Esophagus muscularis mucosa (tissue), 4 donors: ENCODE data around the gene IST1. TPM values are rescaled to one million over a fixed set of nuclear protein-coding genes. Genes with fewer than 3 reads are reported as not detected.
A peak's percentile ranks its signal among the peaks of the same experiment; 100 is the strongest.

Experiments
- DNase-seq: peaks from one replicate; pipeline ENCODE4 v3.0.0-alpha.2; 2017; ENCODE audit errors: extremely low spot score
- H3K27ac ChIP-seq, 4 donors: fragments of 200-600 bp; sonication (generic); replicated peaks in 1 of 4; 1 replicate in 3 of 4; 2 replicates in 1 of 4; pipeline ENCODE4 v1.5.1; 2016 to 2019; ENCODE audit warnings: mild to moderate bottlenecking in 1 of 4
- H3K27me3 ChIP-seq, 4 donors: fragments of 200-600 bp; sonication (generic); one replicate each; pipeline versions ENCODE4 v1.5.1 to v1.6.0; 2016 to 2019
- H3K36me3 ChIP-seq, 4 donors: fragments of 200-600 bp; sonication (generic); one replicate each; pipeline ENCODE4 v1.5.1; 2016 to 2019
- H3K4me1 ChIP-seq, 4 donors: fragments of 200-600 bp; sonication (generic); one replicate each; pipeline ENCODE4 v1.5.1; 2016 to 2019
- H3K4me3 ChIP-seq, 4 donors: fragments of 200-600 bp; sonication (generic); 1 replicate in 2 of 4; 2 replicates in 2 of 4; pipeline ENCODE4 v1.5.1; 2016 to 2019; ENCODE audit warnings: mild to moderate bottlenecking in 4 of 4, moderate library complexity in 1 of 4
- H3K9me3 ChIP-seq, 4 donors: fragments of 200-600 bp; sonication (generic); 1 replicate in 3 of 4; 2 replicates in 1 of 4; pipeline ENCODE4 v1.5.1; 2016 to 2019
- EP300 ChIP-seq: sonication (generic); formaldehyde crosslinking; IDR thresholded peaks from one replicate; pipeline ENCODE4 v1.6.1; 2017; ENCODE audit warnings: antibody characterized with exemption
- POLR2A ChIP-seq: fragments of 450-650 bp; IDR thresholded peaks from one replicate; pipeline ENCODE4 v1.6.1; 2017; ENCODE audit warnings: antibody characterized with exemption, moderate library complexity, mild to moderate bottlenecking, low read depth
- POLR2AphosphoS5 ChIP-seq, 2 donors: sonication (generic); formaldehyde crosslinking; IDR thresholded peaks; one replicate each; pipeline ENCODE4 v1.6.1; 2017; ENCODE audit warnings: antibody characterized with exemption in 2 of 2
- WGBS: methylation state at CpG from one replicate; pipeline ENCODE4 v1.1.5; 2018; 5-methylcytosine and 5-hydroxymethylcytosine counted together
- intact Hi-C: fragments of 100-400 bp; cut with DNase I; formaldehyde crosslinking; loops from one replicate; pipeline ENCODE4 v1.15.1; 2023
- total RNA-seq, 4 donors: library from RNA; depleted of rRNA; stranded (reverse); fragments of >200 nt; gene quantifications; one replicate each; pipeline versions ENCODE4 v1.1.0 to v1.2.1, GENCODE V29; 2016
- TF ChIP-seq, protein P1 (sequence below), 3 experiments: fragments of 200-600 bp in 2 of 3; fragments of 450-650 bp in 1 of 3; sonication (generic) in 2 of 3; IDR thresholded peaks; one replicate each; pipeline ENCODE4 v1.5.1; 2017 to 2019; ENCODE audit warnings: antibody characterized with exemption in 3 of 3, mild to moderate bottlenecking in 2 of 3, moderate library complexity in 1 of 3

Gene IST1
- total RNA-seq, 4 donors from 2014 or later = 132 to 186 (median 166) TPM

GRCh38 chr16:71933913-71934695 is 38.8 kb downstream of the IST1 start:
- intact Hi-C loops = no loop called here
- WGBS = 74% methylated on average over 11 of the region's 11 CpGs

GRCh38 chr16:71937868-71938510 is 42.7 kb downstream of the IST1 start:
- Histone ChIP-seq H3K4me1 (peaks cover 10 to 22% (median 16%) of the 10 kb centered on the region in 4 donors), H3K36me3 (peaks cover 0 to 23% (median 12%) of the 10 kb centered on the region in 4 donors), H3K4me3 (no peak overlapping the region), H3K27me3 (no peaks in the 10 kb centered on the region), H3K9me3 (no peaks in the 10 kb centered on the region), H3K27ac (no peak overlapping the region)
- DNase-seq = no peak
- TF ChIP-seq, protein P1, sequence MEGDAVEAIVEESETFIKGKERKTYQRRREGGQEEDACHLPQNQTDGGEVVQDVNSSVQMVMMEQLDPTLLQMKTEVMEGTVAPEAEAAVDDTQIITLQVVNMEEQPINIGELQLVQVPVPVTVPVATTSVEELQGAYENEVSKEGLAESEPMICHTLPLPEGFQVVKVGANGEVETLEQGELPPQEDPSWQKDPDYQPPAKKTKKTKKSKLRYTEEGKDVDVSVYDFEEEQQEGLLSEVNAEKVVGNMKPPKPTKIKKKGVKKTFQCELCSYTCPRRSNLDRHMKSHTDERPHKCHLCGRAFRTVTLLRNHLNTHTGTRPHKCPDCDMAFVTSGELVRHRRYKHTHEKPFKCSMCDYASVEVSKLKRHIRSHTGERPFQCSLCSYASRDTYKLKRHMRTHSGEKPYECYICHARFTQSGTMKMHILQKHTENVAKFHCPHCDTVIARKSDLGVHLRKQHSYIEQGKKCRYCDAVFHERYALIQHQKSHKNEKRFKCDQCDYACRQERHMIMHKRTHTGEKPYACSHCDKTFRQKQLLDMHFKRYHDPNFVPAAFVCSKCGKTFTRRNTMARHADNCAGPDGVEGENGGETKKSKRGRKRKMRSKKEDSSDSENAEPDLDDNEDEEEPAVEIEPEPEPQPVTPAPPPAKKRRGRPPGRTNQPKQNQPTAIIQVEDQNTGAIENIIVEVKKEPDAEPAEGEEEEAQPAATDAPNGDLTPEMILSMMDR (IDR thresholded peaks at IDR 0.05) = no peak
- intact Hi-C loops = no loop called here
- WGBS = 94% methylated on average over 7 of the region's 10 CpGs

More at GRCh38 chr16:71933913-71934695, 38.8 kb downstream of the IST1 start:
- no peaks in the 10 kb centered on the region for H3K27me3 ChIP-seq
- H3K27ac ChIP-seq = peak overlapping the region; percentile 3 to 23 (median 10)
- no peak for TF ChIP-seq EP300
- TF ChIP-seq POLR2A = no peak
- no peak overlapping the region for H3K4me3 ChIP-seq
- H3K36me3 ChIP-seq = peaks cover 0 to 37% (median 24%) of the 10 kb centered on the region in 4 donors
- DNase-seq = no peak
- H3K9me3 ChIP-seq = no peaks in the 10 kb centered on the region
- H3K4me1 ChIP-seq = peaks cover 23 to 48% (median 36%) of the 10 kb centered on the region in 4 donors

- no peaks in the 10 kb centered on the region for H3K36me3 ChIP-seq
- WGBS = 39% methylated on average over 2 of the region's 2 CpGs
- H3K27ac ChIP-seq = no peak overlapping the region
- DNase-seq = no peak
- no peaks in the 10 kb centered on the region for H3K9me3 ChIP-seq
- H3K4me3 ChIP-seq = no peak overlapping the region
- no peaks in the 10 kb centered on the region for H3K4me1 ChIP-seq
- intact Hi-C loops = no loop called here
- peaks cover 0 to 8% (median 0%) of the 10 kb centered on the region in 4 donors for H3K27me3 ChIP-seq
- TF ChIP-seq, protein P1 (IDR thresholded peaks at IDR 0.05) = no peak
- TF ChIP-seq EP300 (no peak), POLR2A (no peak), POLR2AphosphoS5 (IDR thresholded peaks at IDR 0.05) (no peak)
Measured at GRCh38 chr16:71943887-71944286, 48.6 kb downstream of the IST1 start.

- H3K4me3 ChIP-seq = no peak overlapping the region
- WGBS = 76% methylated on average over 6 of the region's 6 CpGs
- intact Hi-C loops = no loop called here
- no peaks in the 10 kb centered on the region for H3K4me1 ChIP-seq
- no peaks in the 10 kb centered on the region for H3K36me3 ChIP-seq
- H3K27me3 ChIP-seq = peaks cover 0 to 8% (median 0%) of the 10 kb centered on the region in 4 donors
- no peak overlapping the region for H3K27ac ChIP-seq
- no peak for DNase-seq
- TF ChIP-seq EP300 (no peak), POLR2AphosphoS5 (IDR thresholded peaks at IDR 0.05) (no peak), POLR2A (no peak)
- TF ChIP-seq, protein P1 (IDR thresholded peaks at IDR 0.05) = no peak
- no peaks in the 10 kb centered on the region for H3K9me3 ChIP-seq
Measured at GRCh38 chr16:71945616-71946015, 50.3 kb downstream of the IST1 start.

- Histone ChIP-seq H3K4me3 (no peak overlapping the region), H3K27me3 (peaks cover 0 to 7% (median 0%) of the 10 kb centered on the region in 4 donors), H3K27ac (no peak overlapping the region), H3K4me1 (peaks cover 0 to 5% (median 0%) of the 10 kb centered on the region in 4 donors), H3K36me3 (no peaks in the 10 kb centered on the region), H3K9me3 (no peaks in the 10 kb centered on the region)
- no peak for TF ChIP-seq POLR2A
- TF ChIP-seq EP300 = no peak
- TF ChIP-seq POLR2AphosphoS5 (IDR thresholded peaks at IDR 0.05) = no peak
- TF ChIP-seq, protein P1 (IDR thresholded peaks at IDR 0.05) = no peak
- no peak for DNase-seq
- intact Hi-C loops = no loop called here
- WGBS = 50% methylated on average over 5 of the region's 5 CpGs
Measured at GRCh38 chr16:71952825-71953224, 57.5 kb downstream of the IST1 start.
